Measurements from ENCODE around the gene DNM3. TPM values are rescaled to one million over a fixed set of nuclear protein-coding genes. Genes with fewer than 3 reads are reported as not detected.

DNM3 gene
- total RNA-seq, 1 experiment from 2014 or later, result 1.7 TPM

- DNase-seq (ENCODE audit: low read depth), result peak; percentile 69
Observed at GRCh38 chr1:172325531-172325930, 484.2 kb downstream of the DNM3 start.

- DNase-seq (ENCODE audit: low read depth), result no peak
Observed at GRCh38 chr1:172326136-172326535, 484.8 kb downstream of the DNM3 start.

- no peak for DNase-seq (ENCODE audit: low read depth)
Observed at GRCh38 chr1:172328266-172328665, 487.0 kb downstream of the DNM3 start.

- DNase-seq (ENCODE audit: low read depth), result no peak
Observed at GRCh38 chr1:172332230-172332629, 490.9 kb downstream of the DNM3 start.

- DNase-seq (ENCODE audit: low read depth), result no peak
Observed at GRCh38 chr1:172335377-172335776, 494.1 kb downstream of the DNM3 start.

GRCh38 chr1:172338295-172338735 lies 497.0 kb downstream of the DNM3 start:
- DNase-seq (ENCODE audit: low read depth), result no peak

GRCh38 chr1:172339842-172340241 lies 498.5 kb downstream of the DNM3 start:
- DNase-seq (ENCODE audit: low read depth), result no peak

- no peak for DNase-seq (ENCODE audit: low read depth)
Observed at GRCh38 chr1:172340520-172340919, 499.2 kb downstream of the DNM3 start.

- no peak for DNase-seq (ENCODE audit: low read depth)
Observed at GRCh38 chr1:172341697-172342096, 500.4 kb downstream of the DNM3 start.

- no peak for DNase-seq (ENCODE audit: low read depth)
Observed at GRCh38 chr1:172342584-172343239, 501.4 kb downstream of the DNM3 start.

GRCh38 chr1:172343240-172344160 lies 502.2 kb downstream of the DNM3 start:
- DNase-seq (ENCODE audit: low read depth), result peak; percentile 91

- peak; percentile 31 for DNase-seq (ENCODE audit: low read depth)
Observed at GRCh38 chr1:172344444-172344843, 503.1 kb downstream of the DNM3 start.

- DNase-seq (ENCODE audit: low read depth), result no peak
Observed at GRCh38 chr1:172345077-172345476, 503.8 kb downstream of the DNM3 start.

GRCh38 chr1:172347416-172347815 lies 506.1 kb downstream of the DNM3 start:
- no peak for DNase-seq (ENCODE audit: low read depth)

- DNase-seq (ENCODE audit: low read depth), result no peak
Observed at GRCh38 chr1:172350856-172351255, 509.6 kb downstream of the DNM3 start.

- DNase-seq (ENCODE audit: low read depth), result peak; percentile 66
Observed at GRCh38 chr1:172351346-172351745, 510.0 kb downstream of the DNM3 start.

- DNase-seq (ENCODE audit: low read depth), result peak; percentile 73
Observed at GRCh38 chr1:172351754-172352161, 510.5 kb downstream of the DNM3 start.

GRCh38 chr1:172352435-172352834 lies 511.1 kb downstream of the DNM3 start:
- peak; percentile 54 for DNase-seq (ENCODE audit: low read depth)

- peak; percentile 8 for DNase-seq (ENCODE audit: low read depth)
Observed at GRCh38 chr1:172354291-172355274, 513.3 kb downstream of the DNM3 start.

GRCh38 chr1:172356620-172357019 lies 515.3 kb downstream of the DNM3 start:
- DNase-seq (ENCODE audit: low read depth), result peak; percentile 93

GRCh38 chr1:172357753-172358385 lies 516.6 kb downstream of the DNM3 start:
- DNase-seq (ENCODE audit: low read depth), result peak; percentile 10
